ENCODE measurements around the gene C1orf146.
"Not testable (repeated sequence)": the region's sequence is repeated elsewhere in the genome, so short reads cannot be mapped to it uniquely, and the experiment has no call there.

Gene C1orf146

GRCh38 chr1:92276082-92276481 is 58.4 kb downstream of the C1orf146 start:
- DNase-seq: no peak

- DNase-seq: no peak
These were observed 59.5 kb downstream of the C1orf146 start for GRCh38 chr1:92277105-92277723.

- DNase-seq: not testable (repeated sequence)
These were observed 62.1 kb downstream of the C1orf146 start for GRCh38 chr1:92279781-92280180.

- DNase-seq: not testable (repeated sequence)
These were observed 63.7 kb downstream of the C1orf146 start for GRCh38 chr1:92281411-92281810.

- peak; percentile 41 for DNase-seq
These were observed 73.8 kb downstream of the C1orf146 start for GRCh38 chr1:92291372-92291999.
